A549 treated with GW870086 at 1 μM for 4 hours (cell line): ENCODE results near the gene FAM50A. TPM values are rescaled to one million over a fixed set of nuclear protein-coding genes. Genes with fewer than 3 reads are reported as not detected.

Experiments used
- total RNA-seq: library from RNA; stranded (reverse); fragments of 200-300 nt; extraction: Qiagen RNA extraction; gene quantifications from 5 replicates; pipeline ENCODE4 v1.2.3, GENCODE V29; 2022; ENCODE audit warnings: low read depth

Gene FAM50A, protein sequence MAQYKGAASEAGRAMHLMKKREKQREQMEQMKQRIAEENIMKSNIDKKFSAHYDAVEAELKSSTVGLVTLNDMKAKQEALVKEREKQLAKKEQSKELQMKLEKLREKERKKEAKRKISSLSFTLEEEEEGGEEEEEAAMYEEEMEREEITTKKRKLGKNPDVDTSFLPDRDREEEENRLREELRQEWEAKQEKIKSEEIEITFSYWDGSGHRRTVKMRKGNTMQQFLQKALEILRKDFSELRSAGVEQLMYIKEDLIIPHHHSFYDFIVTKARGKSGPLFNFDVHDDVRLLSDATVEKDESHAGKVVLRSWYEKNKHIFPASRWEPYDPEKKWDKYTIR
- total RNA-seq: 92.4 to 124 TPM (median 106 TPM) in 5 replicates

DNA sequence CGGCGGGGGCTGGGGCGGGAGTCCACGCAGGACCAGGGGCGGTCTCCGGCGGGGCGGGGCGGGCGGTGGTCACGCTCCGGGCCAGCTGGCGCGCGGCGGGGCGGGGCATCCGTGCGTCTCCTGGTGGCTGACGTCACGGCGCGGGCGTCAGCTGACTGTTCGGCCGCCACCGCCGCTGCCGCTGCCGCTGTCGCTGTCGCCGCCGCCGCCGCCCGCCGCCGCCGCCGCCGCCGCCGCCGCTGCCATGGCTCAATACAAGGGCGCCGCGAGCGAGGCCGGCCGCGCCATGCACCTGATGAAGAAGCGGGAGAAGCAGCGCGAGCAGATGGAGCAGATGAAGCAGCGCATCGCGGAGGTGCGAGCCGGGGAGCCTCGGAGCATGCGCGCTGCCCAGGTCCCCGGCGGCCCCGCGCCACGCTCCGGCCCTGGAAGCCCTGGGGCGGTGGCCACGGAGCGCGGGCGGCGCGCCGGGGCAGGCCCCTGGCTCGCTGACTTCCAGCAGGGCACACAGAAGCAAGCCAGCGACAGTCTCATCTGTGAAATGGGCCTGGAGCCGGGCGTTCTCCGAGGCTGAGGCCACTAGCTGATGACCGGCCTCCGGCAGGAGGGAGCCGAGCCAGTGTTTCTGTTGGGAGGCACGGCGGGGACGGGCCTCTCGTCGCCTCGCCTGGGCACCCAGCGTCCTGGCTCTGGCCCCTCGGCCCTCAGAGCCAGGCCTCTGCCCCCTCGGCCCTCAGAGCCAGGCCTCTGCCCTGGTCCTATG lies at the start of gene FAM50A:
Gene FAM50A (plus strand): TSS at position 150 of the 763 bp plus-strand sequence. CDS start 95 bp downstream, at position 245.

GRCh38 chrX:154397888-154398667 lies 45.9 kb upstream of the FAM50A start, which contains the start of gene RPL10:
RPL10 (plus strand) TSS chrX:154398377; CDS start chrX:154398520, 143 bp downstream.

GRCh38 chrX:154409222-154409871 lies 34.6 kb upstream of the FAM50A start, which contains the start of gene DNASE1L1:
DNASE1L1 (minus strand) TSS chrX:154409254; CDS start chrX:154405568, 3,686 bp downstream.

DNA sequence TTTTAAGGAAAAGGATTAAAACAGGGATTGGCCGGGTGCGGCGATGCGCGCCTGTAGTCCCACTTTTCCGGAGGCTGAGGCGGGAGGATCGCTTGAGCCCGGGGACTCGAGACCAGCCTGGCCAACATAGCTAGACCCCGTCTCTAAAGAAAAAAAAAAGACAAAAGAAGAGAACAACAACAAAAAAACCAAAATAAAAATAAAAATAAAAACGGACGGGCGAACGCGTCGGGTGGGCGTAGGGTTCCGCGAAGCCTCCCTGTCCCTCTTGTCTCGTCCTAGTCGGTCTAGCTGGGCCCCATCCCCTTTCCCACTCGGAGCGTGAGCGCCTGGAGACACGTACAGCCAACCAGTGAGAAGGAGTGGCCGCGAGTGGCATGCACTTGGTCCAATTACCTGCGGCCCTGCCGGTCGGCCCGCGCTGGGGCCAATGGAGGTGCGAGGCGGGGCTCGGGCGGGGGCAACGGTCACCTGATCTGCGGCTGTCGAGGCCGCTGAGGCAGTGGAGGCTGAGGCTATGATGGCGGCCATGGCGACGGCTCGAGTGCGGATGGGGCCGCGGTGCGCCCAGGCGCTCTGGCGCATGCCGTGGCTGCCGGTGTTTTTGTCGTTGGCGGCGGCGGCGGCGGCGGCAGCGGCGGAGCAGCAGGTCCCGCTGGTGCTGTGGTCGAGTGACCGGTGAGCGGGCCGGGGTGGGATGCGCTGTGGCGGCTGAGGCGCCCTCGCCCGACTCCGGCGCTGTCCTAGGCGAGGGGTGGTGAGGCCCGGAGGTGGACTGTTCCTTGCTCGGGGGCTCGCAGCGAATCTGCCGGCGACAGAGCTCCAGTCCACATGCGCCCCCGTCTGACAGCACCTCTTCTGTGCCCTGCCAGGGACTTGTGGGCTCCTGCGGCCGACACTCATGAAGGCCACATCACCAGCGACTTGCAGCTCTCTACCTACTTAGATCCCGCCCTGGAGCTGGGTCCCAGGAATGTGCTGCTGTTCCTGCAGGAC lies 15.5 kb upstream of the FAM50A start, which contains the start of gene ATP6AP1:
Gene ATP6AP1 (plus strand): TSS at position 502 of the 996 bp plus-strand sequence. CDS start 16 bp downstream, at position 518.

GRCh38 chrX:154436983-154437752 lies 6.8 kb upstream of the FAM50A start, which contains the start of gene GDI1:
GDI1 (plus strand) TSS chrX:154437154; CDS start chrX:154437255, 101 bp downstream.

DNA sequence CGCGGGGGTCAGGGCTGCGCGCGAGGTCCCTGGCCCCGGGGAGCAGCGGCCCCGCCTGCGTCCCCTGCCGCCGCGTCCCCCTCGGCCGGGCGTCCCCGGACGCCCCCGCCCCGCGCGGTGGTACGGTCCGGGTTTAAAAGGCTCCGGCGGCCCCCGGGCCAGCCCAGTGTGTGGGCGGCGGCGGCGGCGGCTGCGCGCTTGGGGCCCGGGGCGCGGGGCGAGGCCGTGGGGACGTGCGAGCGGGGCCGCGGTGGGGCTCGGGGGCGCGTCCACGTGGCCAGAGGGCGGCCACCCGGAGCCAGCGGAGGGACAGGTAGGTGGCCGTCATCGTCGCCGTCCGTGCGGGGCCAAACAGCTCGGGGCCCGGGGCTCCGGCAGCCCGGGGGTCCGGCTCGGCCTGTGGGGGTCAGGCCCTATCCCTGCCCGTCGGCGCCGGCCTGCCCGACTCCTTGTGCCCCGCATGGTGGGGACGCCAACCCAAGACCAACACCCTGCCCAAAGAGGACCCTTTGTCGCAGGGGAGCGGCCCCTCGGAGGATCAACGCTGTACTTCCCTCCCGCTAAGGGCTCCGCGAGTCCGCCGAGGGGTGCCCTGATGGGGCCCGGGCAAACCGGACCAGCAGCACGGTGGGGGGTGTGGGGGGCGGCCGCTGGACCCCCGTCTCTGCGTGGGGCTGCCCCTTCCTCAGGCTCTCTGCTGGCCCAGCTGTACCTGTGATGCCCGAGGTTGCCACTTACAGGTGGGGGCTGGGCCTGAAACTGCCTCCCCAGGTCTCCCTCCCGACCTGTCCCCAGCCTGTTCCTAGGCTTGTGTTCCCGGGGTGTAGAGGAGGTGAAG lies 14.4 kb downstream of the FAM50A start, which contains the start of gene PLXNA3:
Gene PLXNA3 (plus strand): TSS at position 166 of the 838 bp plus-strand sequence. CDS start 1,903 bp downstream, outside the sequence.

DNA sequence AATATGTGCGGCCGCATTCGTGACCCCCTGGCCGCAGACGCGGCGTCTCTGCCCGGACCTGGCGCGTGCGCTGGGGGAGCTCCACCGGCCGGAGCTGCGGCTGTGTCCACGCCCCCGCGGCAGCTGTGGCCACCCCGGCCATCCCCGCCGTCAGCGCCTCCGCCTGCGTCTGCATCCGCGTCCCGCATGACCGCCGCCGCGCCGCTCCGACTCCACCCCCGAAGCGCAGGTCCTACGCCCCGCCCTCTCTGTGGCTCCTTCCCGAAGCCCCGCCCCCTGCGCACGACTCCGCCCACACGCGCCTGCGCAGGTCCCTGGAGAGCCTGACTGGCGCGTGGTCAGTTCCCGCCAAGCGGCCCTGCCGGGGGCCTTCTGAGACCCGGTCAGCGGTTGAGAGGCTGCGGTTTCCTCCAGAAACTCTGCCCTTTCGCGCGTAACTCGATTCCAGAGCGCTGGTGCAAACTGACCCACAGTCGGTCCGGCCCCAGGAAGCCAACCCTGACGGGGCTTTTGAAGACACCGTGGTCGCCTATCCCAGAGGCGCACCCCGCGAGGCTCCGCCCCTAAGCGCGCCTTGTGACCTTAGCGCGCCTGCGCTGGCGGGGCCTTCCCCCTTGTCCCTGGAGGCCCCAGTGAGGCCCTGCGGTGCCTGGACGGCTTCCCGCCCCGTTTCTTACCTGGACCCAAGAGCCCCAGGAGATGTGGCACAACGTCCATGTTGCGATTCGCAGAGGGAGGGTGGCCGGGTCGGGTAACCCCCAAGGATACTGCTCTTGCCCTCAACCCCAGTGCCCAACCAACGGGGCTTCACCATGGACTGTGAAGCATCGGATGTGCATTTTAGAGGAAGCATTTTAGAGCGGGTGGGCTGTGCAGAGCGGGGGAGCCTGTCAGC lies 35.0 kb downstream of the FAM50A start, which contains the start of gene LAGE3:
Gene LAGE3 (minus strand): TSS at position 554 of the 895 bp plus-strand sequence. CDS start 366 bp downstream, at position 188.

GRCh38 chrX:154486396-154487207 lies 42.7 kb downstream of the FAM50A start, which contains the start of gene UBL4A:
UBL4A (minus strand) TSS chrX:154486615; CDS start chrX:154486584, 31 bp downstream.

DNA sequence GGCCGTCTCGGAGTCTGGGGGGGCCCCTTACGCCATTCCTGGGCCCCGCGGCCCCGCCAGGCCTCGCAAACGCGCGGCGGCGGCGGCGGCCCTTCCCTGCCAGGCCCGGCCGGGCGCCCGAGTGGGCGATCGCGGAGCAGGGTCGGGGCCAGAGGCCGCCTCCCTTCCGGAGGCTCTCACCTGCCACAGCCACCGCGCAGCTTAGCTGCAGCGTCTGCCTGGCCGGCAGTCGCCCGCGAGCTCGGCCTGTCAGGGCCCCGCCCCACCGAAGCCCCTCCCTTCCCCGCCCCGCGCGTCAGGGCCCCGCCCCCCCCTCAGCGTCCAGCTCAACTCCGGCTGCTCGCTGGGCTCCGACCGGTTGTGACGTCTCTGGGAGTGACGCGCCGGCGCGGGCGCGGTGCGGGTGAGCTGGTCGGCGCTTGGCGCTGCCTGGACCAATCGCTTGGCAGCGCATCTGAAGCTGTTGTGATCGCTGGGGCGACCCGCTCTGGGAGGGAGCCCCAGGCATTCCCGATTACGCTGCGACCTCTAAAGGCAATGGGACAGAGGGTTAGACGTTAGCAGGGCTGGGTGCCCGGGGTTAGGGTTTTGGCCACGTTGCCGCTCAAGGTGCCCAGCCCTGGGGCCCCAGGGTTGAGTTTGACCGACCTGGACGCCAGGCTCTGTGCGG lies 46.6 kb downstream of the FAM50A start, which contains the start of gene SLC10A3:
Gene SLC10A3 (minus strand): TSS at position 216 of the 670 bp plus-strand sequence. CDS start 1,689 bp downstream, outside the sequence.

Other genes with a start within 250 kb of the FAM50A start
- gene OPN1MW2, start 224.4 kb upstream of the FAM50A start, total RNA-seq: not detected in 5 replicates
- not detected in 5 replicates for gene OPN1MW3, start 186.6 kb upstream of the FAM50A start, total RNA-seq
- 0.09 TPM in 1 of 5 replicates, not detected in the others for gene TEX28, start 149.0 kb upstream of the FAM50A start, total RNA-seq
- 0.10 to 0.19 TPM (median 0.17 TPM) in 3 of 5 replicates, not detected in the others for gene TKTL1, start 148.3 kb upstream of the FAM50A start, total RNA-seq
- gene FLNA, start 69.5 kb upstream of the FAM50A start, total RNA-seq: 1,320 to 1,681 TPM (median 1,555 TPM) in 5 replicates
- gene EMD, start 64.8 kb upstream of the FAM50A start, total RNA-seq: 115 to 162 TPM (median 151 TPM) in 5 replicates
- 5,224 to 6,204 TPM (median 5,426 TPM) in 5 replicates for gene RPL10, start 45.8 kb upstream of the FAM50A start, total RNA-seq
- 26.1 to 33.5 TPM (median 29.3 TPM) in 5 replicates for gene DNASE1L1, start 34.9 kb upstream of the FAM50A start, total RNA-seq
- gene TAFAZZIN, start 32.6 kb upstream of the FAM50A start, total RNA-seq: 32.2 to 40.3 TPM (median 37.1 TPM) in 5 replicates
- gene ATP6AP1, start 15.5 kb upstream of the FAM50A start, total RNA-seq: 81.6 to 108 TPM (median 104 TPM) in 5 replicates
- gene GDI1, start 7.0 kb upstream of the FAM50A start, total RNA-seq: 89.4 to 105 TPM (median 103 TPM) in 5 replicates
- 10.8 to 15.6 TPM (median 11.8 TPM) in 5 replicates for gene PLXNA3, start 14.1 kb downstream of the FAM50A start, total RNA-seq
- gene LAGE3, start 35.1 kb downstream of the FAM50A start, total RNA-seq: 57.7 to 70.9 TPM (median 68.2 TPM) in 5 replicates
- 64.7 to 72.3 TPM (median 68.9 TPM) in 5 replicates for gene UBL4A, start 42.5 kb downstream of the FAM50A start, total RNA-seq
- 29.7 to 41.5 TPM (median 40.1 TPM) in 5 replicates for gene SLC10A3, start 46.5 kb downstream of the FAM50A start, total RNA-seq
- gene FAM3A, start 72.1 kb downstream of the FAM50A start, total RNA-seq: 32.9 to 47.3 TPM (median 45.3 TPM) in 5 replicates
- gene G6PD, start 102.7 kb downstream of the FAM50A start, total RNA-seq: 1,331 to 1,547 TPM (median 1,449 TPM) in 5 replicates
- gene IKBKG, start 103.5 kb downstream of the FAM50A start, total RNA-seq: 35.2 to 42.9 TPM (median 41.7 TPM) in 5 replicates
- not detected in 5 replicates for gene CTAG1A, start 141.0 kb downstream of the FAM50A start, total RNA-seq
- not detected in 5 replicates for gene CTAG1B, start 175.1 kb downstream of the FAM50A start, total RNA-seq
- gene CTAG2, start 209.4 kb downstream of the FAM50A start, total RNA-seq: not detected in 5 replicates